BLaER1 treated with 17β-estradiol and CSF1 and Interleukin-3, amounts not matched to agents 10 nM and 100 nM (cell line): Measurements from ENCODE around the gene PRDM16.

Source experiments
- H3K27ac ChIP-seq, 11 experiments: shearing (Covaris generic); formaldehyde crosslinking; 2 replicates each; pipeline ENCODE4 v1.8.1; 2022
- H3K27me3 ChIP-seq, 11 experiments: shearing (Covaris generic); formaldehyde crosslinking; 2 replicates each; pipeline ENCODE4 v1.8.1; 2022
- H3K36me3 ChIP-seq, 11 experiments: shearing (Covaris generic); formaldehyde crosslinking; 2 replicates each; pipeline ENCODE4 v1.8.1; 2022
- H3K4me1 ChIP-seq, 10 experiments: shearing (Covaris generic); formaldehyde crosslinking; 2 replicates each; pipeline ENCODE4 v1.8.1; 2022
- H3K4me2 ChIP-seq, 11 experiments: shearing (Covaris generic); formaldehyde crosslinking; 2 replicates each; pipeline ENCODE4 v1.8.1; 2022
- H3K4me3 ChIP-seq, 10 experiments: shearing (Covaris generic); formaldehyde crosslinking; 2 replicates each; pipeline ENCODE4 v1.8.1; 2022
- H3K9ac ChIP-seq, 11 experiments: shearing (Covaris generic); formaldehyde crosslinking; 2 replicates each; pipeline ENCODE4 v1.8.1; 2022
- H3K9me3 ChIP-seq, 11 experiments: shearing (Covaris generic); formaldehyde crosslinking; replicated peaks in 1 of 11; 2 replicates each; pipeline ENCODE4 v1.8.1; 2022
- H4K20me1 ChIP-seq, 11 experiments: shearing (Covaris generic); formaldehyde crosslinking; 2 replicates each; pipeline ENCODE4 v1.8.1; 2022
- Cebpa-rat ChIP-seq, 11 experiments: shearing (Covaris generic); IDR thresholded peaks; 2 replicates each; pipeline ENCODE4 v1.8.1; 2022

The PRDM16 gene

GRCh38 chr1:3314491-3315381 lies 245.7 kb downstream of the PRDM16 start:
- peak overlapping the region in 4 of 11 experiments; percentile 6 to 48 (median 28); a peak in 5 of 22 replicates for H3K9ac ChIP-seq
- H3K36me3 ChIP-seq: no peaks in the 10 kb centered on the region
- no peak overlapping the region for H3K4me3 ChIP-seq
- peak overlapping the region in 6 of 11 experiments; percentile 1 to 66 (median 62); a peak in 8 of 22 replicates for H3K27ac ChIP-seq
- peaks cover 0 to 7% (median 0%) of the 10 kb centered on the region in 11 experiments; a peak in 4 of 22 replicates for H4K20me1 ChIP-seq
- TF ChIP-seq Cebpa-rat (IDR thresholded peaks at IDR 0.05): peak in 2 of 11 experiments; percentile 39 to 64; a peak in 2 of 22 replicates
- H3K27me3 ChIP-seq: peaks cover 18 to 49% (median 35%) of the 10 kb centered on the region in 11 experiments; a peak in 21 of 22 replicates
- peaks cover 15 to 30% (median 25%) of the 10 kb centered on the region in 11 experiments for H3K9me3 ChIP-seq
- peak overlapping the region; percentile 57 to 79 (median 69) for H3K4me2 ChIP-seq
- peaks cover 32 to 43% (median 40%) of the 10 kb centered on the region in 10 experiments for H3K4me1 ChIP-seq

GRCh38 chr1:3315399-3316339 lies 246.7 kb downstream of the PRDM16 start:
- Histone ChIP-seq H3K9me3 (peaks cover 15 to 30% (median 25%) of the 10 kb centered on the region in 11 experiments), H3K4me2 (peak overlapping the region in 6 of 11 experiments; percentile 8 to 50 (median 39); a peak in 10 of 22 replicates), H3K36me3 (no peaks in the 10 kb centered on the region), H4K20me1 (peaks cover 0 to 7% (median 0%) of the 10 kb centered on the region in 11 experiments; a peak in 4 of 22 replicates), H3K4me3 (no peak overlapping the region), H3K9ac (no peak overlapping the region), H3K4me1 (peaks cover 39 to 51% (median 47%) of the 10 kb centered on the region in 10 experiments), H3K27ac (peak overlapping the region in 6 of 11 experiments; percentile 59 to 79 (median 75); a peak in 10 of 22 replicates), H3K27me3 (peaks cover 18 to 48% (median 35%) of the 10 kb centered on the region in 11 experiments; a peak in 21 of 22 replicates)
- TF ChIP-seq Cebpa-rat (IDR thresholded peaks at IDR 0.05): no peak

- Histone ChIP-seq H3K36me3 (no peaks in the 10 kb centered on the region), H3K27ac (peak overlapping the region in 10 of 11 experiments; percentile 58 to 79 (median 72); a peak in 21 of 22 replicates), H3K9ac (peak overlapping the region in 5 of 11 experiments; percentile 11 to 44 (median 33); a peak in 5 of 22 replicates), H3K4me1 (peaks cover 47 to 58% (median 54%) of the 10 kb centered on the region in 10 experiments), H4K20me1 (peaks cover 0 to 7% (median 0%) of the 10 kb centered on the region in 11 experiments; a peak in 4 of 22 replicates), H3K4me2 (peak overlapping the region; percentile 8 to 43 (median 21); a peak in 11 of 22 replicates), H3K9me3 (peaks cover 15 to 30% (median 25%) of the 10 kb centered on the region in 11 experiments), H3K27me3 (peaks cover 18 to 41% (median 33%) of the 10 kb centered on the region in 11 experiments; a peak in 21 of 22 replicates), H3K4me3 (peak overlapping the region in 2 of 10 experiments; percentile 11 to 40; a peak in 2 of 20 replicates)
- no peak for TF ChIP-seq Cebpa-rat (IDR thresholded peaks at IDR 0.05)
Measured at GRCh38 chr1:3316340-3316943, 247.4 kb downstream of the PRDM16 start.

DNA sequence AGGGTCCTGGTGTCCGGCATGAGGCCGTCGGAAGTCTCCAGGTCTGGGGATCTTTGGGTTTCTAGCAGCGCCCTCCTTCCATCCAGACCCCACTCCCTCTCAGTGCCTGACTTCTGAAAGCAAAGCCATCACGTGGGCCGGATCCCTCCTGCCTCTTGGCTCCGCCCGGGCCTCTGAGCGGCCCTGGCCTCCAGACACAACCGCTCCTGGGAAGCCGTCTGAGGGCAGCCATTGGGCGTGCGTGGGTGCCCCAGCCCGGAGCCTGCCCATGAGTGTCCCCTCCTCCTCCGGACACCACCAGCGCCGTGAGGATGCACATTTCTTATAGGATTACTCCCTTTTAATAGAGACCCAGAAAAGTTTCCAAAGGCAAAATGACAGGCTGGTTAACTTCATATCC lies 248.5 kb downstream of the PRDM16 start:
- peak overlapping the region in 3 of 10 experiments; percentile 31 to 51 (median 40); a peak in 2 of 20 replicates for H3K4me3 ChIP-seq
- peaks cover 0 to 5% (median 0%) of the 10 kb centered on the region in 11 experiments; a peak in 3 of 22 replicates for H4K20me1 ChIP-seq
- no peak for TF ChIP-seq Cebpa-rat (IDR thresholded peaks at IDR 0.05)
- H3K4me1 ChIP-seq: peaks cover 49 to 67% (median 58%) of the 10 kb centered on the region in 10 experiments
- H3K4me2 ChIP-seq: peak overlapping the region in 5 of 11 experiments; percentile 8 to 32 (median 13); a peak in 7 of 22 replicates
- peaks cover 13 to 31% (median 25%) of the 10 kb centered on the region in 11 experiments for H3K27me3 ChIP-seq
- H3K9ac ChIP-seq: no peak overlapping the region
- peaks cover 15 to 30% (median 25%) of the 10 kb centered on the region in 11 experiments for H3K9me3 ChIP-seq
- peak overlapping the region in 6 of 11 experiments; percentile 59 to 79 (median 75); a peak in 10 of 22 replicates for H3K27ac ChIP-seq
- H3K36me3 ChIP-seq: no peaks in the 10 kb centered on the region

DNA sequence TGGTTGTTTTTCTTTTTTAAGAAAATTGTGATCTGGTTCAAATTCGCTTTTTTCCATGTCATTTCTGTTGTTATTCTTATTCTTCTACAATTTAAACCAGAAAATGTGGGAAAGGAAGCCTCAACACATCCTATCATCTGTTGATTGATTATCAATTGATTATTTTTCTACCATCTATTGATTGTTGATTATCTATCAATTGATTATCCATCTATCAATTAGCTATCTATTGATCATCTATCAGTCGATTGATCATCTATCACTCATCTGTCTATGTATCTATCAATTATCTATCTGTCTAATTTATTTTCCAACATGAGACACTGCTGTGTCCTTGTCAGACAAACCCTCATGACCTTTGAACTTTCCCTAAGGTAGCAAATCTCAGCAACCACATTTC lies 249.3 kb downstream of the PRDM16 start:
- Histone ChIP-seq H3K4me2 (no peak overlapping the region), H3K4me3 (no peak overlapping the region), H3K4me1 (peaks cover 41 to 63% (median 52%) of the 10 kb centered on the region in 10 experiments), H3K27ac (no peak overlapping the region), H3K36me3 (no peaks in the 10 kb centered on the region), H3K9me3 (peaks cover 15 to 30% (median 25%) of the 10 kb centered on the region in 11 experiments), H3K27me3 (peaks cover 19 to 31% (median 25%) of the 10 kb centered on the region in 11 experiments), H4K20me1 (peaks cover 0 to 7% (median 0%) of the 10 kb centered on the region in 11 experiments; a peak in 5 of 22 replicates), H3K9ac (no peak overlapping the region)
- TF ChIP-seq Cebpa-rat (IDR thresholded peaks at IDR 0.05): no peak

DNA sequence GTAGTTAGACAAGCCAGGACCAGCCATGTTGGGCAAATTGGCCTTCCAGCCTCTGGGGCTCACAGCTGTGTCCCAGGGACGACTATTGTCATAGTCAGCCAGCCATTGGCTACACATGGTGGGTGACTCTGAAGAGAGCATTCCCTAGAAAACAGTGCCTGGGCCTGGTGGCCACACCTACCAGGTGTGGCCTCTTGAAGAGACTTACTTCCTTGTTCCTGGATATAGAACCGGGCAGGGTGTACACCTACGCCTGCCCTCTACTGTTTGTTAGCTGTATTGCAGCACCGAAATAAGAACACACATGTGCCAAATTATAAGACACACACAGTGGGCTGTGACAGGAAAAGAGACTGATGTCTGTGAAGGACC lies 250.9 kb downstream of the PRDM16 start:
- Histone ChIP-seq H3K4me2 (peak overlapping the region in 4 of 11 experiments; percentile 25 to 75 (median 58); a peak in 7 of 22 replicates), H4K20me1 (peaks cover 0 to 13% (median 0%) of the 10 kb centered on the region in 11 experiments; a peak in 5 of 22 replicates), H3K27me3 (peaks cover 20 to 33% (median 26%) of the 10 kb centered on the region in 11 experiments)

GRCh38 chr1:3320246-3321152 lies 251.5 kb downstream of the PRDM16 start:
- no peak overlapping the region for H3K4me3 ChIP-seq
- H3K4me2 ChIP-seq: peak overlapping the region; percentile 25 to 75 (median 54)

More for the DNA sequence above, 250.9 kb downstream of the PRDM16 start:
- Histone ChIP-seq H3K9me3 (peaks cover 15 to 30% (median 25%) of the 10 kb centered on the region in 11 experiments), H3K27ac (no peak overlapping the region), H3K36me3 (no peaks in the 10 kb centered on the region), H3K4me3 (no peak overlapping the region), H3K9ac (no peak overlapping the region), H3K4me1 (peaks cover 26 to 48% (median 37%) of the 10 kb centered on the region in 10 experiments)
- no peak for TF ChIP-seq Cebpa-rat (IDR thresholded peaks at IDR 0.05)

More at GRCh38 chr1:3320246-3321152, 251.5 kb downstream of the PRDM16 start:
- TF ChIP-seq Cebpa-rat (IDR thresholded peaks at IDR 0.05): no peak
- Histone ChIP-seq H3K4me1 (peaks cover 26 to 44% (median 36%) of the 10 kb centered on the region in 10 experiments), H3K9ac (0 out of 22 replicates have a peak overlapping the region, but pooled peaks of 1 of the 11 experiments have one; percentile 38), H3K27me3 (peaks cover 20 to 36% (median 28%) of the 10 kb centered on the region in 11 experiments), H4K20me1 (peaks cover 0 to 13% (median 0%) of the 10 kb centered on the region in 11 experiments; a peak in 5 of 22 replicates), H3K27ac (no peak overlapping the region), H3K9me3 (peaks cover 15 to 26% (median 24%) of the 10 kb centered on the region in 11 experiments), H3K36me3 (no peaks in the 10 kb centered on the region)
